GM21786 (cell line): Measurements from ENCODE around the gene ATP13A1.

Experiments used
- ATAC-seq: cut with Tn5 transposase; IDR thresholded peaks from one replicate; pipeline ENCODE4 v1.9.1; 2021; ENCODE audit not compliant: unreplicated experiment

ATP13A1 gene

DNA sequence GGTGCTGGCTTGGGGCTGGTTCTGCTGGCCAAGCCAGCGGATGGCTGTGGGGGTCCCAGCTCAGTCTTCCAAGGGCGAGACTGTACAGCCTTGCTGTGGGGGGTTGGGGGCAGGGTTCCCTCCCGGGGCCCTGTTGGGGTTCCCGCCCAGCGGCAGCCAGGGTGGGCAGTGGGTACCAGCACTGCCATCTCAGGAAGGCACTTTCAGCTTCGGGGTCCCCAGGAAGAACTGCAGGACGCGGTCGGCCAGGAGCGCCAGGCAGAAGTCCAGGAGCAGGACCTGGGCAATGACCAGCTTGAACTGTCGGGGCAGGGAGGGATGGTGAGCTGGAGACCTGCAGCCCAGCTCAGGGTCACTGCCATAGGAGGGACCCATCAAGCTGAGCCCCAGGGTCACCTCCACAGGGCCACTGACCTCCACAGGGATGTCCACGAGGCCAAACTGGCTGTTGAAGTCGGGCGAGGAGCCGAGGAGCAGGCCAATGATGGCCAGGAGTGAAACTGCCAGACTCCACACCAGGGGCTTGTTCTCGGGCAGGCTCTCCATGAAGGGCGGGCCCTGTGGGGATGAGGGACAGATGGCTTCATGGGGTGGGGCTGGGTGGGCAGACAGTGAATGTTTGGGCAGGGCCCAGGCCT lies 18.1 kb downstream of the ATP13A1 start:
- no peak for ATAC-seq

DNA sequence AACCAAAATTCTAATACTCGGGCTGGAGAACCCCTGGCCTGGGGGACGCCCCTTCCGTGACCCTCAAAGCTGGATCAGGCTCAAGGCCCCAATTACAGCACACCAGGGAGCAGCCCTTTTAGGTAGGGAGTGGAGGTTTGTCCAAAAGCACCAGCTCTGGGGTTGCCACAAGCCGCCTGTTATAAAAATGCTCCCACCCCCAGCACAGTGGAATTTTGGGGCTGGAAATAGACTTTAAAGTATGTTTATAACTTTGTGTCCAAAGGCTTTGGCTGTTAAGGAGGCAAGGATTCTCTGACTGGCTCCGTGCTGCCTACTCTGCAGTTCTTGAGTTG lies 19.5 kb downstream of the ATP13A1 start:
- ATAC-seq: no peak

DNA sequence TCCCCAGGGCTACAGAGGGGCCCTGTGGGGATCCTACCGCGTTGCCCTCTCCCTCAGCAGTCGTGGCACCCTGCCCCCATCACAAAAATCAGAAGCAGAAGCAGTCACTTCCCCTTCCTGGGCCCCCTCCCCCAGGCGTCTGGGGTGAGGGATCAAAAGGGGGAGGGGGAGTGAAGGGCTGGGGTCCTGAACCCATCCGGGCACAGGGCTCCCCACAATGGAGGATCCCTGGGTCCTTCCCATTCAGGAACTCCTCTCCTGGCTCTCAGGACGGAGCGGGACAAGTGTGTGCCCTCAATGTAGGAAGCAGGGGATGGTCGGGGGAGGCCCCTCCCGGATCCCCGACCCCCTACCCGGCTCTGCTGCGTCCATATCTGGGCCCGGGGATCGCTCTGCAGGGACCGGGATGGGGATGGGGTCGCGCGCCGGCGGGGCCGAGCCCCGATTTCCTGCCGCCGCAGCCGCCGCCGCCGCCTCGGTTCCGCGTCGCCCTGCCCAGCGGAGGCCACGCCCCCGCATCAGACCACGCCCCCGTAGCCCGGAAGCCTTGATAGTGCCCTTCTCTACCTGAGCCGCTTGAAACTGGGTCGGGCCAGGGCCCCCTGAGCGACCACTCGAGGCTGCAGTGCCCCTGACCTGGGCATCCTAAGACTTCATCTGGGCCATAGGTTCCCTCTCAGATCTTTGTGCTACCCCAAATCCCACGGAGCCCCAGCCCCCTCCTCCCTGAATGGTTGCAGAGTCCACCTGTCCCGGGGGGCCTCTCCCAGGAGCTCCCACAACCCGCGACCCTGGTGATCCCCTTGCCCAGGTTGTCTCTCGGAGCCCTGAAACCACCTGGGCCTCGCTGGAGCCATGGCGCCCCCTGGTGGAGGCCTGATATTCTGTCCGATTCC lies 20.1 kb downstream of the ATP13A1 start, which contains the start of gene GMIP:
Gene GMIP (minus strand): TSS at position 500 of the 896 bp plus-strand sequence. CDS start 128 bp downstream, at position 372.
- peak; percentile 78 for ATAC-seq

DNA sequence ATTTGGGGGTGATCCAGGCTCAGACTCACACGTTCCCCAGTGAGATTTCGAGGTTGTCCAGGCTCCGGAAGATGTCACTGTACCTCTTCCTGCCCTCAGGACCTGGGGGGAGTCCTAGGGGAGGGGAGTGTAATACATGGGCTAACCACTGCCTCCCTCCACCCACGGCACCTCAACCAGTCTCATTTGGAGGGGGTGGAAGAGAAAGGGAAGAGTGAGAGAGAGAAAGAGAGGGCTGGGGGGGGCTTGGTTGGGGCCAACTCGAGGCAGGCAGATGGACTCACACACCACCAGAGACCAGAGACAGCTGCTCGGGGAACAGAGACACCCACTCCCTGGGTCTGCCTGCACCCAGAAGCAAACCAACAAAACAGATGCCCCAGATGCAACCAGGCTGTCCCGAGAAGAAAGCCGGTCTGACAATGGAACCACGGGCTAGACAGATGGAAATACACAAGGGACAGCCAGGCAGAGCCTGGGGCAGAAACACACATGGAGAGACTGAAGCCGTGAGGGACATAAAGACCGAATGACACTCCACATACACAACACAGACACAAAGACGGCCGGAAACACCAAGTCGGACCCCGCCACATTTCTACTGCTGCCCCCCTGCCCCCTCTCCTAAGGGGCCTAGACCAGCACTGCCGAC lies 20.8 kb downstream of the ATP13A1 start:
- no peak for ATAC-seq

DNA sequence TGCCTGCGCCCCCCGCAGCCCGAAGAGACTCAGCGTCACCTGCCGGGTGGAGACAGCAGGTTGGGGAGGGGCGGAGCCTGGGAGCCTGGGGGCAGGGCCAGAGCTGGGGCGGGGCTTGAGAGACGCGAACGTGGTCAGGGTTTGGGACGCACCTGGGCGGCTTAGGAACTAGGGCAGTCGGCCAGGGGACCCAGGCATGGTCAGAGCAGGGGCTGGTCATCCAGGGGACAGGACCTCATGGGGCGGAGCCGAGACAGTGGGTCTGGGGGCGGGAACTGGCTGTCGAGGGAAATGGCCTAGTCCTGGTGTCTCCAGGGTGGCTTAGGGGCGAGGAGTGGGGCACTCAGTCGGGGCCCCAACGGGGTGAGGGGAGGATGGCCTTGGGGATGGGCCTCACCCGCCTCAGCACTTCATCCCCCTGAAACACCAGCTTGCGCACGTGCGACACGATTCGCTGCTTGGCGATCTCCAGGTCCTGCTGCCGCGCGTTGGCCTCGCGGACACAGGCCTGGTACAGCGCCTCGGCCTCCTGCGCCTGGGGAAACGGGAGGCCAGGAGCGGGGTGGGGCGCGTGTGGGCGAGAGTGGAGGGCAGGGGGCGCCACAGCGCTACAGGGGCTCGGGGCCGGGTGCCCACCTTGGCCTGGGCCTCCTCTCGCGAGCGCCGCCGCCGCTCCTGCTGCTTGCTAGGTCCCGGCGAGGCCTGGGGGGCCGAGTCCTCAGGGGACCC lies 25.8 kb downstream of the ATP13A1 start:
- no peak for ATAC-seq

DNA sequence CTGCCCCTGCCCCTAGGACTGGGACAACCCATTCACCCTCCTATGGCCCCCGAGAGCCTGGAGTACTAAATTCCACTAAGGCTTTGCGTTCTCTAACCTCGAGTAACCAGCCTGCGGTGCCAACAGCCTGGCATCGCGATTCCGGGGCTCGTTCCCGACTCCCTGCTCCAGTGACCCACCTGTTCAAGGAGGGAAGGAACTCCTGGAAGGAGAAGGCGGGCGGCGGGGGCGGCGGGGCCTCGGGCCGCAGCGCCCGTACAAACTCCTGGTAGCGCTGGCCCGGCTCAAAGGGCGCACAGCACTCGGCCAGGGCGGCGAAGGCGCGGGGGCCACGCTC lies 26.3 kb downstream of the ATP13A1 start:
- ATAC-seq: no peak

DNA sequence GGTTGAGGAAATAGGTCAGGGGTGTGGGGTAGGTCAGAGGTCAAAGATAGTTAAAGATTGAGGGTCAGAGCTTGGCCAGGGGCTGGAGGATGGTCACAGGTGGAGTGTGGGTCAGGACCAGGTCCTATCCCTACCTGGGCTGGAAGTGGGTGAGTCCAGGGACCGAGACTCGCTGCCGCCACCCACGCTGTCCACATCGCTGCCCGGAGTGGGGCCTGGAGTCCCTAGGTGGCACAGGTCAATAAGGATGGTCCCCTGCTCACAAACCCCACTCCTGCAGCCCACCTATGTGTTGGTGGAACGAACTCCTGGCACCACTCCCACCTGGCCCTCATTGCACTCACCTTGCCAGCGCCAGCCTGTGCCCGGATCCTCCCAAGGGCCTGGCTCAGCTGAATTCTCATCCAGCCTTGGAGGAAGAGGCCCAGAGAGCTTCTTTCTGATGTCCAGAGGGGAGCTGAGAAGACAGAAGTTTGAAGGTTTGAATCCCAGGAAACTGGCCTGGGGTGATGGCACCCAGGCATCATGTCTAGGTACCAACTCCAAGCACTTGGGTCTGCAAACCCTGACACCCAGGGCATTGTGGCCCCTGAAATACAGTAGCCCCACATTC lies 26.8 kb downstream of the ATP13A1 start:
- ATAC-seq: no peak

DNA sequence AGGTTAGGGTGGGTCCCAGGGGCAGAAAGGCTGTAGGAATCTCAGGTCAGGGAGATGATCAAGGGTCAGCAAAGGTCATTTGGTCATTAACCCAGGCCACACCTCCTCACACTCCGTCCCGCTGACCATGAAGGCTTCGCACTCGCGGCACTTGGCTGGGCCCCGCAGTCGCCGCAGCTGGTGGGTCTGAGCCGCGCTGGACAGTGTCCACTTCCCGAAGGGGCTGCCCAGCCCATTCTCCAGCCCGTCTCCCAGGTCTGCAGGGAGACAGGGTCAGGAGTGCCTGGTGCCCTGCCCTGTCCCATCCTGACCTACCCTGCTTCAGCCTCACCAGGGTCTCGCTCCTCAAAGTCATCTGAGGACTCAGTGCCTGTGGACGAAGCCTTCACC lies 28.2 kb downstream of the ATP13A1 start:
- no peak for ATAC-seq

DNA sequence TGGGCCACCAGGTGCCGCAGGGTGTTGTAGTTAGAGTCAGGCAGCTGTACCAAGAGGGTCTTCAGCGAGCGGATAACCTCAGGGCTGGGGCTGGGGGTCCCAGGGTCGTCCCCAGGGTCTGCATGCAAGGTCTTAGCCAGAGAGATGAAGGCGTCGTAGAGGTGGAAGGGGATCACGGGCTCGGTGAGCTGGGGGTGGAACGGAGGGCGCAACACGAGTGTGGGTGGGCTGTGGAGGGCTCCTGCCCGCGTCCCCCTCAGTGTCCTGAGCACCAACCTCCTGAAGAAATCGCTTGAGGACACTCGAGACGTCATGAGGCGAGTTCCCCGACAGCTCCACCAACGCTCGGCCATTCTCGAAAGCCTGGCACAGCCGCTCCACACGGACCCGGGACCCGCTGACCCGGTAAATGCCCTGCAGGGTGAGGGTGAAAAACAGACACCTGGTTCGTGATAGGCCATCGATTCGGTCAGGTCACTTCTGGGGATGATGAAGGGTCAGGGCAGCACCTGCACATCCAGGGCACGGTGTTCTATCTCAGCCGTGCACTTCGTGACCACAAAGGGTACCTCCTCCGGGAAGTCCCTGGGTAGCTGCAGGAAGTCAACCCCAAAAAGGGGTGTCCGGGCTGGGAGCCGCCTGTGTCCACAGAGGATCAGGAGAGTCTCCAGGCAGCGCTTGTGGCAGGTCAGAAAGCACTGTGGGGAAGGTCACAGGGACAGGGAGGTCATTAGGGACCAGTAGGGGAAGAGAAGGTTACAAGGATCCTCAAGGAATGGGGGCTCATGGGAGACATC lies 28.8 kb downstream of the ATP13A1 start:
- ATAC-seq: no peak

DNA sequence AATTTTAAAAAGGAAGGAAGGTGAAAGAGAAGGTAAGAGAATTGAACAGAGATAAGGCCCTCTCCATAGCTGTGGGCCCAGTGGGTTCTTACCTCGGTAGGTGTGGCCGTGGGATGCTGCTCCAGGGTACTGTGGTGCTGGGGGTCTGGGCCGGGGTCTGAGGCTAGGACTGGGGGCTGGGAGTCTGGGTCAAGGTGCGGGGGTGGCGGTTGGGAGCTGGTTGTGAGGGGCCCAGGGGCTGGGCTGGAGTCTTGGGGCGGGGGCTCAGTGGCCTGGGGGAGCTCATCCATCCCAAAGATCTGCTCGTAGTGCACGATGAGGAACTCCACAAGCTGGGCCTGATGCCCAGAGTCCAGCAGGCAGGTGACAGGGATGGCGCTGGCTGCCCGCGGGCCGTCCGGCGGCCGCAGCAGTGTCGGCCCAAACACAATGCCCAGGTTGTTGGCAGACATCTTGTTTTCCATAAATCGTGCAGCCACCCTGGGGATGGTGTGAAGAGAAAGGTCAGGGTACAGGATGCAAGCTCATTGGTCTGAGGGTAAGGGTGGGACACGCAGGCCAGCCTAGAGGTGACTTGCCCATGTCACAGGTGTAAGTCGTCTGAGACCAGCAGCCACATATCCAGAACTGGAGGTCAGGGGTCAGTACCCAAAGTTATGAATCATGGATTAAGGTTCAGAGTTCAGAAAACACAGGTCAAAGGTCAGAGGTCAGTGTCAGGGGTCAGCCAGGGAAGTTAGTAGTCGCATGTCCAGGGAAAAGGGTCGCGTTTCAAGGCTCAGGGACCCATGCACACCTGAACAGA lies 29.6 kb downstream of the ATP13A1 start:
- no peak for ATAC-seq

DNA sequence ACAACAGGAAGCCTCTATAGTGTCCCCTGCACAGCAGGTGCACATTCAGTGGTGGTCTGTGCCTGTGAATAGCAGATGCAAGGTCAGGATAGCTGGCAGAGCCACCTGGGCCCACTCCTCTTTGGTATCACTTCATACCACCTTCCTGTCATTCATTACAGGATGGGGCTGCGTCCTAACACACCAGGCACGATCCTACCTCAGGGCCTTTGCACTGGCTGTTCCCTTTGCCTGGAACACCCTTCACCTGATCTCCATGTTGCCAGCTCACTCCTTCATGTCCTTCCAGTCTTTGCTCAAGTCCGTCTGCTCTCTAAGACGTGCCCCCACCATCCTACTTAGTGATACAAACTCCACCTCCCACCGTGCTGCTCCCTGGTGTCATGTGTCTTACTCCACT lies 30.8 kb downstream of the ATP13A1 start:
- ATAC-seq: no peak

DNA sequence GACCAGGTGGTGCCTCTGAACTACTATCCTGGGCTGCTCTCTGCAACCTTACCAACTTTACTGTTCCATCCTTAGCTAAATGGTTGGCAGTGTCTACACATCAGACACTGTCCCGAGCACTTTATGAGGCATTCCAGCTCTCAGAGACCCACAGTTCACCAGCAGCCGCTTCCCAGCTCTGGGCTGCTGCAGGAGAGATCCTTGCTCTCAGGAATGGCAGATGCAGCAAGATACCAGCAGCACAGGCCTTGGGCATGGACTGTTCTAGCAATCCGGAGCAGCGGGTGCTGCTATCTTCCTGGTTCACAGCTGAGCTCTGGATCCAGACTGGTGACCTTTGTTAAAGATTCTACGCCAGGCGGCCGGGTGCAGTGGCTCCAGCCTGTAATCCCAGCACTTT lies 32.1 kb downstream of the ATP13A1 start:
- ATAC-seq: no peak

DNA sequence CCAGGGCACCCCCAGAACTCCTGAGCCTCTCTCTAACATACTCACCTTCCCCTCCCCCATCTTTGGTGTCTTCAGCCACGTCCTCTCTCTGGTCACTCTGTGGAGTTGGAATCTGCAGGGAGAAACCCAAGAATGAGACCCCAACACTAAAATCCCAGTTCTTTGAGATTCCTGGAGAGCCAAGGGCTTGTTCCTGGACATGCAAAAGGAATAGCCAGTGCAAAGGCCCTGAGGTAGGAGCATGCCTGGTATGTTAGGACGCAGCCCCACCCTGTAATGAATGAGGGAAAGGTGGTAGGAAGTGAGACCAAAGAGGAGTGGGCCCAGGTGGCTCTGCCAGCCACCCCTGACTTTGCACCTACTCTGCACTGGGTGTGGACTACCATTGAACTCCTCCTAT lies 33.0 kb downstream of the ATP13A1 start:
- no peak for ATAC-seq

DNA sequence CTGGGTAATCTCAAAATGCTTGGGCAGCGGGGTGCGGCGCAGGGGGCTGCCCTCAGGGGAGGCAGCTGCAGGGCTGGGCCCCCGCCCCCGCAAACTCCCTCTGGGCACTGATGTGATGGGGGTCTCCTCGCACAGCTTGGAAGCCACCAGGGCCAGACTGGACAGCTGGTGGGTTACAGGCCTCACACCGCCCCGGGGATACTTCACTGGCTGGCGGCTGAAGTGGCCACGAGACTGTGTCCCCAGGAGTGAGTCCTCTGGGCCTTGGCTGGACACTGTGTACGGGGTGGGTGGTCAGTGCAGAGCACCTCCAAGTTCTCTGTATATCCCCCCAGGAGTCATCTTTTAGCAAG lies 33.4 kb downstream of the ATP13A1 start:
- no peak for ATAC-seq

DNA sequence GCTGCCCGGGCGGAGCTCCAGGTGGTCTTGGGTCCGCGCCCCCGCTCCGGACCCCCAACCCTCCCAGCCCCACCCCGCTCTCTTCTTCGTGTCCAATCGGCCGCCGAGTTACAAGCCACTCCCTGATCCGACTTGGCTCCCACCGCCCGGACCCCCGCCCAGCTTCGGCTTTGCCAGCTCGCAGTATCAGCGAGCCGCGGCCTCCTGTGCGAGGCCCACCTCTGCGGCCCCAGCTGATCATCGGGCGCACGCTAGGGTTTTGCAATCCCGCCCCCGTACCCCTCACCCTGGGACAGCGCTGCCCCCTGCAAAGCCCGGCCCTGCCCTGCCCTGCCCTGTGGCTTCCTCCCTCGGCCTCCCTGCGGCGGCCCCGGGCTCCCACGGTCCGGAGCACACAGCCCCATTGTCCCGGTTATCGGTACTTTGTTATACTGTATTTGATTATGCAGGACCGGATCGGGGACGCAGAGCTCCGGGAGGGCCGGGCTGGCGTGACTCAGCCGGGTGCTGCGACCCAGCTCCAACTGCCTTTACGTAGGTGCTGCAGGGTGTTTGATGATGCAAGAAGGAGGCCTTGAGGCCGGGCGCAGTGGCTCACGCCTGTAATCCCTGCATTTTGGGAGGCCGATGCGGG lies 34.9 kb downstream of the ATP13A1 start:
- ATAC-seq: no peak

DNA sequence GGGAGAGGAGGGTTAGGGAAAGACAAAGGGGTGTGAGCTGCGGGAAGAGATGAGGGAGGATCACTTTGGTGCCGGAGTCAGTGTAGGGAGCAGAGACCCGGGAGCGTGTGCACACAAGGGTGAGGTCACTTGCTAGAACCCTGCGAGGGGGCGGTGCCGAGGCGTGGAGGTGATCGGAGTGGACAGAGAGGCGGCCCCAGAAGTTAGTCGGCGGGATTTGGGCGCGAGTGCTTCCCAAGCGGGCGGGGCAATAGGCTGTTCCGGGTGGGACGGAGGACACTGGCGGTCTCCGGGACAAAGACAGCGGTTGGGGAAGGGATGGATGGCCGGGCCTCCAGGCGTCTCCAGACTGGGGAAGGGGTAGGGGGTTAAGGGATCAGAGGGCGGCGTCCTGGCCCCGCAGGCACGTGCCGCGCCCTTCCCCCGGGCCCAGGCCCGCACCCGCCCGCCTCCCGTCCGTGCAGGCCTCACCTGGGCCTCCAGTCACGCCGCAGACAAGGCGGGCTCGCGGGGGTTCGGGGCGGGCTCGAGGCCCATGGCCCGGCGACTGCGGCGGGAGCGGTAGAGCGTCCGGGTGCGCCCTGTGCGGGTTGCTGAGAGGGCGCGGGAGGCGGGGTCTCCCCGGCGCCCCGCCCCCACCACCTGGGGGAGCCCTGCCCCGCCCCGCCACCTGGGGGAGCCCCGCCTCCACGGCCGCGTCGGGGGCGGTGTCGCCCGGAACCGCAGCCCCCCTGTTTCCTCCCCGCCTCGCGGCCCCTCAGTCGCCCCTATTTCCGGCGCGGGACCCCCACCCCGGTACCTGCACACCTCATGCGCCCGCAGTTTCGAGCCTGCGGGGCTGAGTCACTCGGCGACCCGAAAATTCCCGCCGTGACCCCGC lies 35.6 kb downstream of the ATP13A1 start, which contains the start of gene LPAR2:
Gene LPAR2 (minus strand): TSS at position 600 of the 880 bp plus-strand sequence. CDS start 945 bp downstream, outside the sequence.
- ATAC-seq: peak; percentile 55

DNA sequence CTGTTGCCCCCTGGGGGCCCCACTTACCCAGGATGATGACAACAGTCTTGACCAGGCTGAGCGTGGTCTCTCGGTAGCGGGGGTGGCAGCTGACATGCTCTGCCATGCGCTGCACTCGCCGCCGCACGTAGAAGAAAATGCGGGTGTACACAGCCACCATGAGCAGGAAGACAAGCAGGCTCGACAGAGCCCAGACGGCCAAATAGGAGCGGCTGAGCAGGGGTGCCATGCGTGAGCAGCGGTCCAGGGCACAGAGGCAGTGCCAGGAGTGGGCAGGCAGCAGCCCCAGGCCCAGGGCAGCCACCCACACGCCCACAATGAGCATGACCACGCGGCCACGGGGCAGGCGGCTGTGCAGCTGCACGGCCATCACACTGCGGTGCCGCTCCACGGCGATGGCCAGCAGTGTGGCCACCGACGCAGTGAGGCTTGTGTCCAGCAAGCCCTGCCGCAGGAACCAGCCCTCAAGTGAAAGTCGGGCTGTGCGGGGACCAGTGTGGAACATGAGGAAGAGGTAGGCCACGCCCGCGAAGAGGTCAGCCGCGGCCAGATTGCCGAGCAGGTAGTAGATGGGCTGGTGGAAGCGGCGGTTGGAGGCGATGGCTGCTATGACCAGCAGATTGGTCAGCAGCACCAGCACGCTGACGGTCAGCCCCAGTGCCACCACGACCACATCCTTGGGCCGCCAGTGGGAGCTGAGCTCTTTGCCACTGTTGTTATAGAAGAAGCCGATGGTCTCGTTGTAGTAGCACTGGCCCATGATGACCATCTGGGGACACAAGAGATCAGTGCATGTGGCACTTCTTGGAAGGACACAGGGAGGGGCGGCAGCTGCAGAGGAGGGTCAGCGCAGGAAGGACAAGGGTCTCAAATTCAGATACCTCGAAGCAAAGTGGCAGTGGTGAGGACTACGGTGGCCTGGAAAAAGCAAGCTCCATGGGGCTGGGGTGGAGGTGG lies 36.7 kb downstream of the ATP13A1 start:
- no peak for ATAC-seq
